ENCODE data around the gene FIBCD1.

Gene FIBCD1

GRCh38 chr9:130920233-130920632 is 18.8 kb downstream of the FIBCD1 start:
- FAIRE-seq (no peak), DNase-seq (ENCODE audit: insufficient read length, low spot score) (no peak)
- TF ChIP-seq PAX5 (IDR thresholded peaks at IDR 0.05; ENCODE audit: insufficient read depth, low read length, severe bottlenecking) (no peak), SPI1 (IDR thresholded peaks at IDR 0.05; ENCODE audit: low read depth, low read length) (no peak), TAF1 (IDR thresholded peaks at IDR 0.05; ENCODE audit: low read depth, low read length) (no peak), POLR2A (IDR thresholded peaks at IDR 0.05; ENCODE audit: low read depth, low read length) (no peak), POLR2AphosphoS5 (IDR thresholded peaks at IDR 0.05; ENCODE audit: low read depth, low read length) (no peak), POU2F2 (IDR thresholded peaks at IDR 0.05; ENCODE audit: low read depth, low read length) (no peak)

- no peak for FAIRE-seq
- DNase-seq (ENCODE audit: insufficient read length, low spot score), result no peak
- TF ChIP-seq PAX5 (IDR thresholded peaks at IDR 0.05; ENCODE audit: insufficient read depth, low read length, severe bottlenecking) (no peak), TAF1 (IDR thresholded peaks at IDR 0.05; ENCODE audit: low read depth, low read length) (no peak), POLR2A (IDR thresholded peaks at IDR 0.05; ENCODE audit: low read depth, low read length) (no peak), POLR2AphosphoS5 (IDR thresholded peaks at IDR 0.05; ENCODE audit: low read depth, low read length) (no peak), POU2F2 (IDR thresholded peaks at IDR 0.05; ENCODE audit: low read depth, low read length) (no peak), SPI1 (IDR thresholded peaks at IDR 0.05; ENCODE audit: low read depth, low read length) (no peak)
These were observed 19.4 kb downstream of the FIBCD1 start for GRCh38 chr9:130919559-130920145.

DNA sequence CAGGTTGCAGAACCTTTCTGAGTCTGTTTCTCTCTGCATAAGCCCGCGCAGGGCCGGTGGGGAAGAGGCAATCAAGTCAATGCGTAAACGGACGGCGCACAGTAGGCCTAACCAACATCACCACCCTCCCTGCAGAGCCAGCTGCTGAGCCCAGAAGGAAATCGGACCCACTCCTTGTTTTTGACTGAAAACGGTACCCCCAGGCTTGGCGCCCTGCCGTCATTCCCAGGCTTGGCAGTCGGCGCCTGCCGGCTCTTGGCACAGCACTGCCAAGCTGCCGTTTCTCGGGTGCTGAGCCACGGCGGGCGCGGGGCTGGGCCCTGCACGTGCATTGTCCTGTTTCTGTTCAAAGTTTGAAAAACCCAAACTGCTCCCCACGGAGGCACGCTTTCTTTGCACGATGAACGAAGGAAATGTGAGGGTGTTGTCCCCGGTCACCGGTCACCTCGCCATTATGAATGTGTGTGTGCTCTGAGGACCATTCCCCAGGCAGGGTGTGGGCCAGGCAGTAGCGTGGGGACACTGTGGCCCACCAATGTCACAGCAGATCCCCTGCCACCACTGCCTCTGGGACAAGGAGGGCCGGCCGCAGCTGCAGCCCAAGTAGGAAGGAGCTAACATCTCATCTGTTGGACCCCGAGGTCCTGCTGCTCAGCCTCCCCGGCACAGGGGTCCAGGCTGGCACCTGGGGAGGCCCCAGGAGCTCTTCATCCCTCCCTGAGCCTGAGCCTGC is 20.1 kb downstream of the FIBCD1 start:
- FAIRE-seq (no peak), DNase-seq (ENCODE audit: insufficient read length, low spot score) (no peak)
- TF ChIP-seq POU2F2 (IDR thresholded peaks at IDR 0.05; ENCODE audit: low read depth, low read length), result no peak
- TF ChIP-seq PAX5 (IDR thresholded peaks at IDR 0.05; ENCODE audit: insufficient read depth, low read length, severe bottlenecking), result no peak
- TF ChIP-seq SPI1 (IDR thresholded peaks at IDR 0.05; ENCODE audit: low read depth, low read length), result no peak
- TF ChIP-seq POLR2AphosphoS5 (IDR thresholded peaks at IDR 0.05; ENCODE audit: low read depth, low read length), result no peak
- TF ChIP-seq TAF1 (IDR thresholded peaks at IDR 0.05; ENCODE audit: low read depth, low read length), result no peak
- TF ChIP-seq POLR2A (IDR thresholded peaks at IDR 0.05; ENCODE audit: low read depth, low read length), result no peak

DNA sequence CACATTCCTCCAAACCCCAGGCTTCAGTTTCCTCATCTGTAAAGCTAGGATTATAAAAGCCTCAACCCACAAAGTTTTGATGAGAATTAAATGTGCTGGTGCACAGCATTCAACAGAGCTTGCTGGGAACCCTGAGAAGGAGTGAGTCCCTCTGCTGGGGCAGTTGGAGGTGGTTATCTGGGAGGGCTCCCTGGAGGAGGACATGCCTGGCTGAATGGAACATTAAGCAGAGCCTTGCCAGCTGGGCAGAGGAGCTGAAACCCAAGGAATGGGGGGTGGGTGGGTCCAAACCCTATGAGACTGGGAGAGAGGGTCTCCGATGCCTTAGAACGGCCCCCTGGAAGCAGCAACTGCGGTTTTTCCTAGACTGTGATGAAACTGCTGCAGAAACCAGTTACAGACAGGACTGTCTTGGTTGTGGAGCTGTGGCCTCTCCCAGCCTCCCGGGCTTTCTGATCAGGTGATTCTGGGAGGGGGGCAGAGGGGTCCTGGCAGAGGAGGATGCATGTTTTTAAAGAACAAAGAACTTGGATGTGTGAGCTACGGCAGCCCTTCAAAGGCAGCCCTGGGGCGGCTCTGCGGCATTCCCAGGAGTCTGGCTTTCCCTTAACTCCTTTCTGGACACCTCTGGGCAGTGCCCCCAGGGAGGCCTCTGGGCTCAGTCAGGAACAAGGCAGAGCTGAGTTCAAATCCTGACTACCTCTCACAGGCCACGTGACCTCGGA is 20.8 kb downstream of the FIBCD1 start:
- TF ChIP-seq SPI1 (IDR thresholded peaks at IDR 0.05; ENCODE audit: low read depth, low read length), result no peak
- TF ChIP-seq PAX5 (IDR thresholded peaks at IDR 0.05; ENCODE audit: insufficient read depth, low read length, severe bottlenecking), result no peak
- TF ChIP-seq POLR2AphosphoS5 (IDR thresholded peaks at IDR 0.05; ENCODE audit: low read depth, low read length), result no peak
- TF ChIP-seq POLR2A (IDR thresholded peaks at IDR 0.05; ENCODE audit: low read depth, low read length), result no peak
- no peak for TF ChIP-seq TAF1 (IDR thresholded peaks at IDR 0.05; ENCODE audit: low read depth, low read length)
- no peak for FAIRE-seq

DNA sequence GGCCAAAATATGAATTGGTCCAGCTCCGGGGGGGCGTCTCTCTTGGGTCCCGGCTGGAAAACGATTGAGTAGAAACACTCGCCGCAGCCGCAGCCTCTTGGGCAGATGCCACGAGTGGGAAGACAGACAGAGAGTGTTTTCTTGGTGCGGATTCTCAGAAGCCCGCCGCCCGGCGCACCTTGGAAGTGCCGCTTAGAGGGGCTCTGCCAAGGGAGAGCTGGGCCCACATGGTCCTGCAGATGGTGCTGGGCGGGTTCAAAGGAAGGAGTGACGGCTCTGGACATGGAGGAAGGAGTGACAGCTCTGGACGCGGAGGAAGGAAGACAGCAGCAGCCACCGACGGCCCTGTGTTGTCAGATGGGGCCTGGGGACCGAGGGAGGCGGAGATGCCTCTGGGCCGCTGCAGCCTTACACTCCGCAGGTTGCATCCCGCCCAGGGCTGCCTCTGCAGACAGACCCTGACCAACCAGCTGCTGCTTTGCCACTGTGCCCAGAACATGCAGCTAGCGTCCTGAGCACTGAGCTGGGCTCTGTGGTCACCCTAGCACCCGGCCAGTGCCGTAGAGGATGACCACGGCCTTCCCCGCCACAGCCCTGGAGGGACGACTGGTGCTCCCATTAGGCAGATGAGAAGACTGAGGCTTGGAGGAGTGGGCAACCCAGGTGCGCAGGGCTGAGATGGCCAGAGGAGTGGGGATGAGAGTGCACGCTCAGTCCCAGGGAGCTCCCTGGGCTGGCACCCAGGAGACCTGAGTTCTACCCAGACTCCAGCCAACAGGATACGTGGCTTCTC is 21.7 kb downstream of the FIBCD1 start:
- no peak for FAIRE-seq
- TF ChIP-seq SPI1 (IDR thresholded peaks at IDR 0.05; ENCODE audit: low read depth, low read length) (no peak), TAF1 (IDR thresholded peaks at IDR 0.05; ENCODE audit: low read depth, low read length) (no peak), POU2F2 (IDR thresholded peaks at IDR 0.05; ENCODE audit: low read depth, low read length) (no peak), POLR2A (IDR thresholded peaks at IDR 0.05; ENCODE audit: low read depth, low read length) (no peak), PAX5 (IDR thresholded peaks at IDR 0.05; ENCODE audit: insufficient read depth, low read length, severe bottlenecking) (no peak), POLR2AphosphoS5 (IDR thresholded peaks at IDR 0.05; ENCODE audit: low read depth, low read length) (no peak)
- no peak for DNase-seq (ENCODE audit: insufficient read length, low spot score)

More for the DNA sequence above, 20.8 kb downstream of the FIBCD1 start:
- no peak for DNase-seq (ENCODE audit: insufficient read length, low spot score)

DNA sequence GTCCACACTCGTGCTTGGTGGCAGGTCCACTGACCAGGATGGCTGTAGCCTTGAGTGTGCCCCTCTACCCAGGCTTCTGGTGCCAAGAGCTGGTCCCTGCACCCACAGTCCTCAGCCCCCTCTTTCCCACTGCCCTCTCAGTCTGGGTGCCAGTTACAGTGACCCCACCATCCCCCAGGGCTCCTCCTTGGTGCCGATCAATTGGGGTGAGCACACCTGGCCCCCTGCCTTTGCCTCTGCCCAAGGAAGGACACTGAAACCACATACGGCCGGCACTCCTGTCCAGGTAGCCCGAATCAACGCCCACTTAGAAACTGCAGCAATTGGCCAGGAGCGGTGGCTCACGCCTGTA is 24.0 kb downstream of the FIBCD1 start:
- TF ChIP-seq POU2F2 (IDR thresholded peaks at IDR 0.05; ENCODE audit: low read depth, low read length) (no peak), POLR2AphosphoS5 (IDR thresholded peaks at IDR 0.05; ENCODE audit: low read depth, low read length) (no peak), SPI1 (IDR thresholded peaks at IDR 0.05; ENCODE audit: low read depth, low read length) (no peak), PAX5 (IDR thresholded peaks at IDR 0.05; ENCODE audit: insufficient read depth, low read length, severe bottlenecking) (no peak), TAF1 (IDR thresholded peaks at IDR 0.05; ENCODE audit: low read depth, low read length) (no peak), POLR2A (IDR thresholded peaks at IDR 0.05; ENCODE audit: low read depth, low read length) (no peak)
- FAIRE-seq (no peak), DNase-seq (ENCODE audit: insufficient read length, low spot score) (no peak)

DNA sequence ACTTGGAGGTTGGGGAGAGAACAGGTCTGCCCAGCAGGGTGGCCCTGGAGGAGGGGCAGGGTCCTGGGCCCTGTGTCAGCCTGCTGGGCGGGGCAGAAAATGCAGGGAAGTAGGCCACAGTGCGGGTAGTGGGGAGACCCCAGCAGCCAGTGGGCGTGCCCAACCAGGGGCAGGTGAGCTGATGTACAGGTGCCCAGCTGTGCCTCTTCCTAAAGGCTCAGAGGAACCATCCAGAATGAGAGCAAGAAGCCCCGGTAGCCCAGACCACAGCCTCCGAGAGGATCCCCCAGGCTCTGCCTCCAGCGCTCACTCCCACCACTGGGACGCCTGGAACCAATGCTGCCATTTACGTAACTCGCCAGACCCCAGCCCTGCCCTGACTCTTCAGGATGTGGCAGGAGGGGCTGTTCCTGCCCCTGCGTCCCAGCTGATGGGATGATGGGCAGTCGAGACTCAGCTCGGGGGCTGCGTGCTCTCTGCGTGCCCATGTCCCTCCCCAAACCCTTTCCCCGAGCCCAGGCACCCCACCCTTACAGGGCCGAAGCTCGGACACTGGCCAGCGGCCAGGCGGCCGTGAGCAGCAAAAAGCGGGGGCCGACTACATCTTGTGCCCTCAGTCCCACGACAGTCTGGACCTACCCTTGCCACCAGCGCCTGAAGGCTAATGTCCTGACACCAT is 24.5 kb downstream of the FIBCD1 start:
- DNase-seq (ENCODE audit: insufficient read length, low spot score), result no peak
- FAIRE-seq, result no peak
- TF ChIP-seq PAX5 (IDR thresholded peaks at IDR 0.05; ENCODE audit: insufficient read depth, low read length, severe bottlenecking) (no peak), POLR2AphosphoS5 (IDR thresholded peaks at IDR 0.05; ENCODE audit: low read depth, low read length) (no peak), SPI1 (IDR thresholded peaks at IDR 0.05; ENCODE audit: low read depth, low read length) (no peak), POLR2A (IDR thresholded peaks at IDR 0.05; ENCODE audit: low read depth, low read length) (no peak), TAF1 (IDR thresholded peaks at IDR 0.05; ENCODE audit: low read depth, low read length) (no peak), POU2F2 (IDR thresholded peaks at IDR 0.05; ENCODE audit: low read depth, low read length) (no peak)

DNA sequence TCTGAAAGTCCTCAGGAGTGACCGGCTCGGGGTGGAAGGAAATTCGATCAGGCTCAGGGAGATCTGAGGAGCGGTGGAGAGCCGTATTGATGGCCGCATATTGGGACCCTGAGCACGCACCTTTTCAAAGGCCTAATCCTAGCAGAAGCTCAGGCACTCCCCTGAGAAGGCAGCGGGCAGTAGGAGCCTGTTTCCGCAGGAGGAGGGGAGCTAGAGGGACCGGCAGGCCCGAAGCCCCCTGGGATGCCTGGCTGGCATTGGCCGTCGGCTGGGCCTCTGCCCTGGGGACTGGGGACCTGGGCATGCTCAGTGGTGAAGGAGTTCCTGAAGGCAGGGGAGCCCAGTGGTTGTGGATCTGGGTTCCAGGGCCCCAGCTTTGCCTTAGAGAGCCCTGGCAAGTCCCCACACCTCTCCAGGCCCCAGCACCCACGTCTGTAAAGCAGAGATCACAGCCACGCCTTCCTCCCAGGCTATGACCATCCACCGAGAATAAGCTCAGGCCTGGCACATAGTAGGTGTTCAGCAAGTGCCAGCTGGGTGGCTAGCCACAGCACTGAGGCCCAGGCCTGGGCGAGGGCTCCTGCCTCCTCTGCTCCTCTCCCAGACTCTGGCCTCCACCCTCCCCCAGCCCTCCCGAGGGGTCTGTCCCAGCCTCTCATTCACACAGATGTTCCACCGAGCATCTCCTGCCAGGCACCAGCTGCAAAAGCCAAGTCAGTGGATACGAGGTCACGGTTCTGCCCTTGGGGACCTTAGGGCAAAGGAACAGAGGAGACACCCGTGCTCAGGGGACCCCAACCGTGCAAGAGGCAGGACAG is 25.2 kb downstream of the FIBCD1 start:
- FAIRE-seq (no peak), DNase-seq (ENCODE audit: insufficient read length, low spot score) (no peak)
- no peak for TF ChIP-seq PAX5 (IDR thresholded peaks at IDR 0.05; ENCODE audit: insufficient read depth, low read length, severe bottlenecking)
- TF ChIP-seq SPI1 (IDR thresholded peaks at IDR 0.05; ENCODE audit: low read depth, low read length), result no peak
- TF ChIP-seq TAF1 (IDR thresholded peaks at IDR 0.05; ENCODE audit: low read depth, low read length), result no peak
- no peak for TF ChIP-seq POU2F2 (IDR thresholded peaks at IDR 0.05; ENCODE audit: low read depth, low read length)
- TF ChIP-seq POLR2AphosphoS5 (IDR thresholded peaks at IDR 0.05; ENCODE audit: low read depth, low read length), result no peak
- TF ChIP-seq POLR2A (IDR thresholded peaks at IDR 0.05; ENCODE audit: low read depth, low read length), result no peak
